ENCODE measurements around the gene PRUNE1.

The PRUNE1 gene, protein sequence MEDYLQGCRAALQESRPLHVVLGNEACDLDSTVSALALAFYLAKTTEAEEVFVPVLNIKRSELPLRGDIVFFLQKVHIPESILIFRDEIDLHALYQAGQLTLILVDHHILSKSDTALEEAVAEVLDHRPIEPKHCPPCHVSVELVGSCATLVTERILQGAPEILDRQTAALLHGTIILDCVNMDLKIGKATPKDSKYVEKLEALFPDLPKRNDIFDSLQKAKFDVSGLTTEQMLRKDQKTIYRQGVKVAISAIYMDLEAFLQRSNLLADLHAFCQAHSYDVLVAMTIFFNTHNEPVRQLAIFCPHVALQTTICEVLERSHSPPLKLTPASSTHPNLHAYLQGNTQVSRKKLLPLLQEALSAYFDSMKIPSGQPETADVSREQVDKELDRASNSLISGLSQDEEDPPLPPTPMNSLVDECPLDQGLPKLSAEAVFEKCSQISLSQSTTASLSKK

DNA sequence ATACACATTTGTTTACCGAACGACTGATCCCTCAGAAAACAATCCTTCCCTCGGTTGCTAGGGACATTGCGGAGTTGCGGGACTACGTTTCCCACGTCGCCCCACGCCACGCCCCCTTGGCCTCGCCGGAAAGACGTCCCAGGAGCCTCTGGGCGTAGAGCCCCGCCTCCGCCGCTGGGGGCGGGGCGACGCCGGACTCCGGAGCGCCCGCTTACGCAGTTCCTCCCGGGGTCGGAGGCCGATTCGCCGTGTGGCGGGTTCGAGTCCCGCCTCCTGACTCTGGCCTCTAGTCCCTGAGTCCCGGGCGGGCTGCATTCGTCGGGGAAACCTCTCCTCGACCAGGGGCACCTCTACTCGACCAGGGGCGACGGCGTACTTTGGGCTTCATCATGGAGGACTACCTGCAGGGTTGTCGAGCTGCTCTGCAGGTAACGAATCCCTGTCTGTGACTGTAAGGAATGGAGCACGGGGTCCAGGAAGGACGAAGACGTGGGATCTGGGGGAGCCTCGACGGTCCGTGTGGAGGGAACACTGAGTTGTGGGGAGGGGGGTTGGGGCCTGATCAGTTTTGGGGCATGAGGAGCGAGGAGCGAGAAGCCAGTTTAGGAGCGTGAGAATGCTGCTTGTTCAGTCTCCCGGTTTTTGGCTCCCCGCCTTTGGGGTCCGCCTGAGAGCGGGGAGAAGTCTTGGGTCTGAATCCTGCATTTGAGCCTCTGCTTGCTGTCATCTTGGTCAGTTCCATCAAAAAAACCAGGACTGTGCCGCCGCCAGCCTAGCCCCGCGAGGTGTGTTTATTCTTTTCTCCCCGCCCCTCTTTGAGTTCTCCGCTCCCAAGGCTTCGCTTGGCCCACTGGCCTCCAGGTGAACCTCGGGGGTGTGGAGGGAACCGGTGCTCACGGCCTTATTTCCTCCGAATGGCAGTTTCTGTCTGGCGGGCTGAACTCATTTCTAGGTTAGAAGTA is at the start of gene PRUNE1:
TSS of gene PRUNE1 (plus strand) at position 206 of the 962 bp plus-strand sequence. CDS start at position 390, 184 bp downstream.
- TF ChIP-seq, protein P1, sequence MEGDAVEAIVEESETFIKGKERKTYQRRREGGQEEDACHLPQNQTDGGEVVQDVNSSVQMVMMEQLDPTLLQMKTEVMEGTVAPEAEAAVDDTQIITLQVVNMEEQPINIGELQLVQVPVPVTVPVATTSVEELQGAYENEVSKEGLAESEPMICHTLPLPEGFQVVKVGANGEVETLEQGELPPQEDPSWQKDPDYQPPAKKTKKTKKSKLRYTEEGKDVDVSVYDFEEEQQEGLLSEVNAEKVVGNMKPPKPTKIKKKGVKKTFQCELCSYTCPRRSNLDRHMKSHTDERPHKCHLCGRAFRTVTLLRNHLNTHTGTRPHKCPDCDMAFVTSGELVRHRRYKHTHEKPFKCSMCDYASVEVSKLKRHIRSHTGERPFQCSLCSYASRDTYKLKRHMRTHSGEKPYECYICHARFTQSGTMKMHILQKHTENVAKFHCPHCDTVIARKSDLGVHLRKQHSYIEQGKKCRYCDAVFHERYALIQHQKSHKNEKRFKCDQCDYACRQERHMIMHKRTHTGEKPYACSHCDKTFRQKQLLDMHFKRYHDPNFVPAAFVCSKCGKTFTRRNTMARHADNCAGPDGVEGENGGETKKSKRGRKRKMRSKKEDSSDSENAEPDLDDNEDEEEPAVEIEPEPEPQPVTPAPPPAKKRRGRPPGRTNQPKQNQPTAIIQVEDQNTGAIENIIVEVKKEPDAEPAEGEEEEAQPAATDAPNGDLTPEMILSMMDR (IDR thresholded peaks at IDR 0.05; ENCODE audit: insufficient read depth, low read depth, low read length, missing control alignments): no peak
- peak; percentile 96 for DNase-seq (ENCODE audit: low read depth)
- peak within 1 kb of the TSS; percentile 95 for H3K4me3 ChIP-seq (ENCODE audit: low read length)

DNA sequence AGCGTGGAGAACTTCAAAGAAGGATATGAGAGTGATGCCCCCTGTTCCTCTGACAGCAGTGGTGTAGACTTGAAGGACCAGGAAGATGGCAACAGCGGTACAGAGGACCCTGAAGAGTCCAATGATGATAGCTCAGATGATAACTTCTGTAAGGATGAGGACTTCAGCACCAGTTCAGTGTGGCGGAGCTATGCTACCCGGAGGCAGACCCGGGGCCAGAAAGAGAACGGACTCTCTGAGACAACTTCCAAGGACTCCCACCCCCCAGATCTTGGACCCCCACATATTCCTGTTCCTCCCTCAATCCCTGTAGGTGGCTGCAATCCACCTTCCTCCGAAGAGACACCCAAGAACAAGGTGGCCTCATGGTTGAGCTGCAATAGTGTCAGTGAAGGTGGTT is 47.6 kb upstream of the PRUNE1 start:
- no peak overlapping the region for H3K4me3 ChIP-seq (ENCODE audit: low read length)
- DNase-seq (ENCODE audit: low read depth): no peak
- TF ChIP-seq, protein P1 (IDR thresholded peaks at IDR 0.05; ENCODE audit: insufficient read depth, low read depth, low read length, missing control alignments): no peak

DNA sequence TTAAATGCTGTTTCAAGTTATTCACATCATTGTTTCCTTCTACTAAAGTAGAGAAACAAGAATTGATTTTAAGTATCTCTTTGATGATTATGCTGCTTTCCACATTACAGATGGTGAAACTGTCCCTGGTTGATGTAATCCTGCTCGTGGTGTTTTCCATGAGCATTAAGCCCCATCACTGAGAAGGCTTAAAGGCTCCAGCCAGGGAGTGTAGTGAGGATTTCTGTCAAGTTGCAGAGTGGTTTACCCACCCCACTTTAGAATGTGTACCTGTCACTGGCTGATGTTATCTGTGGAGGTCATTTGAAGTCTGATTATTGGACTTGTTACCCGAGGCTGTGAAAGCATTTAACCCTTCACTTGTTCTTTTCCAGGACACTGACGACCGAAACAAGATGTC is 46.5 kb upstream of the PRUNE1 start:
- H3K4me3 ChIP-seq (ENCODE audit: low read length): no peak overlapping the region
- TF ChIP-seq, protein P1 (IDR thresholded peaks at IDR 0.05; ENCODE audit: insufficient read depth, low read depth, low read length, missing control alignments): no peak
- DNase-seq (ENCODE audit: low read depth): no peak

DNA sequence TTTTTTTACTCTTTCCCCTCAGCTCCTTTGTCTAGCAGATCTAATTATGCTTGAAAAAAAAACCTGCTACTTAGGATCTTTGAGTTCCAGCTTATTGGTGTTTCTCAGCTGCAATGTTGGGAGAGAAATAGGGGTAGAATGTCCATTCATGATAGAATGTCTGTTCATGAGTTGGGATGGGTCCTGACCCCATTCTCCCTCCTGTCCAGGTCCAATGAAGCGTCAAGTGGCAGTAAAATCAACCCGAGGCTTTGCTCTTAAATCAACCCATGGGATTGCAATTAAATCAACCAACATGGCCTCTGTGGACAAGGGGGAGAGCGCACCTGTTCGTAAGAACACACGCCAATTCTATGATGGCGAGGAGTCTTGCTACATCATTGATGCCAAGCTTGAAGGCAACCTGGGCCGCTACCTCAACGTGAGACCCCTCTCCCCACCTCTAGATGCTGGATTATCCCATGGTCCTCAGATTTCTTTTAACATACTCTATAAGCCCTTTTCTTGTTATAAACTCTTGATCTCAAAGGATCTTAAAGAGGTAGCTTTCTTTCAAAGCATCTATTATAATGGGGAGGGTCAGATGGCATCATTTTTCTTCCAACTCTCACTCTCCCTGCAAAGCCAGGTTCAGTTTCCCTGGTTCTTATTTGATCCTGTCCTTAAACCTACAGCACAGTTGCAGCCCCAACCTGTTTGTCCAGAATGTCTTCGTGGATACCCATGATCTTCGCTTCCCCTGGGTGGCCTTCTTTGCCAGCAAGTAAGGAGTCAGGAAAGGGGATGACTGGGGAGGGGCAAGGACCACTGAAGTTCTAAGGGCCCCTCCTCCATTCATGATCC is 44.7 kb upstream of the PRUNE1 start:
- no peak overlapping the region for H3K4me3 ChIP-seq (ENCODE audit: low read length)
- DNase-seq (ENCODE audit: low read depth): no peak
- TF ChIP-seq, protein P1 (IDR thresholded peaks at IDR 0.05; ENCODE audit: insufficient read depth, low read depth, low read length, missing control alignments): no peak

DNA sequence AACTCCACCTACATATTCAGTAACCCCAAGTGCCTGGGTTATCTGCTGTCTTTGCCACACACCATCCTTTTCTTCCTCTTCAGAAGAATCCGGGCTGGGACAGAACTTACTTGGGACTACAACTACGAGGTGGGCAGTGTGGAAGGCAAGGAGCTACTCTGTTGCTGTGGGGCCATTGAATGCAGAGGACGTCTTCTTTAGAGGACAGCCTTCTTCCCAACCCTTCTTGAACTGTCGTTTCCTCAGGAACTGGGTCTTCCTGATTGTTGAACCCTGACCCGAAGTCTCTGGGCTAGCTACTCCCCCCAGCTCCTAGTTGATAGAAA is 44.1 kb upstream of the PRUNE1 start:
- DNase-seq (ENCODE audit: low read depth): no peak
- TF ChIP-seq, protein P1 (IDR thresholded peaks at IDR 0.05; ENCODE audit: insufficient read depth, low read depth, low read length, missing control alignments): no peak
- H3K4me3 ChIP-seq (ENCODE audit: low read length): no peak overlapping the region

DNA sequence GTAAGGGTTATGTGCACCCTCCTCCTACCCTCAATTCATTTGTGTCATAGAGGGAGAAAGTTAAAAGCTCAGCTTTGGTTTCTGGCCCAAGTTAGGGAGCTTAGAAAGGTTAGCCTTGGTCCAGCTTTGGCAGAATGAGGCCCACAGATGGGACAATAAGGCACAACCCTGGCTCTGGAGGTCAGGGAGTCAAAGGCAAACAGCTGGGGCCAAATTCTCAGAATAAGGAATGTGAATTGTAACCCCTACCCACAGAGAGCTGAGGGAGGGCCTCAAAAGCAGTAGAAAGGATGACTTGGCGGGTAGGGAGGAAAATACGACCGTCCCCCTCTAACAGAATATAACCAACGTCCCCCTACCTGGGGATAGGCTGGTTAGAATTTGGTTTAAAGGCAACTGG is 42.6 kb upstream of the PRUNE1 start:
- no peak overlapping the region for H3K4me3 ChIP-seq (ENCODE audit: low read length)
- TF ChIP-seq, protein P1 (IDR thresholded peaks at IDR 0.05; ENCODE audit: insufficient read depth, low read depth, low read length, missing control alignments): no peak
- DNase-seq (ENCODE audit: low read depth): no peak
